HEK293 (cell line): Measurements from ENCODE around the gene PEAR1.

Source experiments
- CTCF ChIP-seq: fragments of 450-650 bp; formaldehyde crosslinking; IDR thresholded peaks from 2 replicates; pipeline ENCODE4 v1.5.1; 2016; ENCODE audit warnings: missing biosample characterization, missing genetic modification characterization
- PBX3 ChIP-seq: sonication (generic); formaldehyde crosslinking; IDR thresholded peaks from 2 replicates; pipeline ENCODE4 v1.8.1; 2022; ENCODE audit warnings: mild to moderate bottlenecking, moderate library complexity, missing genetic modification reagents
- PRDM6 ChIP-seq: fragments of 450-650 bp; formaldehyde crosslinking; IDR thresholded peaks from 2 replicates; pipeline ENCODE4 v1.5.1; 2017; ENCODE audit warnings: missing biosample characterization, missing genetic modification characterization
- ZFP3 ChIP-seq: fragments of 450-650 bp; formaldehyde crosslinking; IDR thresholded peaks from 2 replicates; pipeline ENCODE4 v1.5.1; 2016; ENCODE audit warnings: low read depth, missing biosample characterization, missing genetic modification characterization
- ZNF114 ChIP-seq: fragments of 450-650 bp; formaldehyde crosslinking; IDR thresholded peaks from 2 replicates; pipeline ENCODE4 v1.5.0; 2017; ENCODE audit warnings: missing biosample characterization, missing genetic modification characterization
- ZNF202 ChIP-seq: fragments of 450-650 bp; formaldehyde crosslinking; IDR thresholded peaks from 2 replicates; pipeline ENCODE4 v1.5.1; 2016; ENCODE audit warnings: missing biosample characterization, missing genetic modification characterization, borderline replicate concordance
- ZNF302 ChIP-seq: fragments of 450-650 bp; formaldehyde crosslinking; IDR thresholded peaks from 2 replicates; pipeline ENCODE4 v1.5.1; 2016; ENCODE audit warnings: missing biosample characterization, missing genetic modification characterization, low read depth
- ZNF335 ChIP-seq: fragments of 450-650 bp; formaldehyde crosslinking; conservative IDR thresholded peaks from 2 replicates; pipeline ENCODE4 v1.5.1; 2016; ENCODE audit warnings: missing biosample characterization, missing genetic modification characterization
- ZNF580 ChIP-seq: fragments of 450-650 bp; formaldehyde crosslinking; IDR thresholded peaks from 2 replicates; pipeline ENCODE4 v1.5.1; 2016; ENCODE audit warnings: missing biosample characterization, missing genetic modification characterization
- ZNF639 ChIP-seq: fragments of 450-650 bp; formaldehyde crosslinking; IDR thresholded peaks from 2 replicates; pipeline ENCODE4 v1.5.1; 2016; ENCODE audit warnings: missing biosample characterization, missing genetic modification characterization
- ZNF747 ChIP-seq: fragments of 450-650 bp; formaldehyde crosslinking; IDR thresholded peaks from 2 replicates; pipeline ENCODE4 v1.5.1; 2016; ENCODE audit warnings: missing biosample characterization, missing genetic modification characterization
- ZNF768 ChIP-seq: fragments of 450-650 bp; formaldehyde crosslinking; IDR thresholded peaks from 2 replicates; pipeline ENCODE4 v1.5.1; 2018; ENCODE audit warnings: missing biosample characterization, mild to moderate bottlenecking, missing genetic modification characterization
- ZSCAN5A ChIP-seq: fragments of 450-650 bp; formaldehyde crosslinking; IDR thresholded peaks from 2 replicates; pipeline ENCODE4 v1.5.1; 2016; ENCODE audit warnings: missing biosample characterization, missing genetic modification characterization

GRCh38 chr1:156903328-156904091 lies 10.0 kb downstream of the PEAR1 start:
- no peak for TF ChIP-seq ZNF202
- TF ChIP-seq ZNF747 (tag by site-specific recombination) = no peak
- TF ChIP-seq CTCF (tag by site-specific recombination) = no peak
- TF ChIP-seq ZSCAN5A (tag by site-specific recombination) = no peak
- no peak for TF ChIP-seq PRDM6
- TF ChIP-seq ZNF580 = no peak
- TF ChIP-seq PBX3 (CRISPR knock-in tag) = no peak
- no peak for TF ChIP-seq ZNF768 (tag by site-specific recombination)
- no peak for TF ChIP-seq ZFP3 (tag by site-specific recombination)
- TF ChIP-seq ZNF114 = no peak
- no peak for TF ChIP-seq ZNF302 (tag by site-specific recombination)
- no peak for TF ChIP-seq ZNF639 (tag by site-specific recombination)
- TF ChIP-seq ZNF335 (tag by site-specific recombination) = no peak
